Ovary (tissue), 9 donors: Measurements from ENCODE around the gene MOB3A. TPM values are rescaled to one million over a fixed set of nuclear protein-coding genes. Genes with fewer than 3 reads are reported as not detected.

ENCODE experiments used
- DNase-seq, 5 donors: peaks; one replicate each; pipeline ENCODE4 v3.0.0-alpha.2; 2019 to 2020
- H3K27ac ChIP-seq, 2 donors: fragments of 200-600 bp; one replicate each; pipeline versions ENCODE4 v1.5.1 to v1.8.0; 2019 to 2022
- H3K27me3 ChIP-seq: fragments of 200-600 bp; one replicate; pipeline ENCODE4 v1.8.0; 2022
- H3K36me3 ChIP-seq: fragments of 200-600 bp; sonication (generic); one replicate; pipeline ENCODE4 v1.5.1; 2019
- H3K4me1 ChIP-seq: one replicate; pipeline ENCODE4 v1.8.1; 2013; ENCODE audit warnings: mild to moderate bottlenecking, moderate library complexity; ENCODE audit not compliant: insufficient read depth
- H3K4me3 ChIP-seq: fragments of 200-600 bp; sonication (generic); one replicate; pipeline ENCODE4 v1.5.1; 2017
- H3K9me3 ChIP-seq, 2 donors: fragments of 200-600 bp in 1 of 2; sonication (generic) in 1 of 2; one replicate each; pipeline versions ENCODE4 v1.5.1 to v1.8.1; 2013 to 2019; ENCODE audit warnings: mild to moderate bottlenecking in 1 of 2, moderate library complexity in 1 of 2
- CTCF ChIP-seq, 3 donors: fragments of 450-650 bp in 2 of 3; fragments of 200-600 bp in 1 of 3; IDR thresholded peaks; one replicate each; pipeline versions ENCODE4 v1.5.1 to v1.8.0; 2016 to 2022; ENCODE audit warnings: antibody characterized with exemption in 3 of 3, mild to moderate bottlenecking in 1 of 3
- EP300 ChIP-seq: sonication (generic); formaldehyde crosslinking; IDR thresholded peaks from one replicate; pipeline ENCODE4 v1.6.1; 2017; ENCODE audit warnings: antibody characterized with exemption
- POLR2A ChIP-seq: fragments of 450-650 bp; IDR thresholded peaks from one replicate; pipeline ENCODE4 v1.6.1; 2017; ENCODE audit warnings: antibody characterized with exemption, mild to moderate bottlenecking, moderate library complexity
- WGBS, 3 donors: extraction: QIAGEN DNeasy Blood & Tissue Kit in 1 of 3; methylation state at CpG; one replicate each; pipeline versions ENCODE4 v1.1.5 to v1.1.7; 2013 to 2017; 5-methylcytosine and 5-hydroxymethylcytosine counted together
- intact Hi-C, 4 donors: fragments of 100-400 bp; cut with DNase I; formaldehyde crosslinking; loops; one replicate each; pipeline versions ENCODE4 v1.11.0 to v1.15.1; 2022 to 2023
- polyA plus RNA-seq, 2 donors: library from polyadenylated mRNA; stranded (reverse); fragments of 200-250 nt in 1 of 2; fragments of 350-450 nt in 1 of 2; fragmentation: Illumina TruSeq in 1 of 2; extraction: RNeasy Lipid Tissue Mini Kit (QIAGEN cat#74804) in 1 of 2; gene quantifications; one replicate each; pipeline ENCODE4 v1.2.3, GENCODE V29; 2013 to 2014
- total RNA-seq, 7 donors: library from RNA; depleted of rRNA in 2 of 7; stranded (reverse); fragments of >200 nt in 2 of 7; fragmentation: NEBNext Ultra II Directional in 3 of 7; extraction: Animal tissue kit (Norgen Biotek cat#: 25700) in 3 of 7; gene quantifications; one replicate each; pipeline versions ENCODE4 v1.1.0 to v1.2.4, GENCODE V29; 2016 to 2023
- donor health status: DM: no; HTN: no; CAD: no; lungs with moderate emphysema.
- donor health status: DM: no; HTN: no; CAD: no.
- donor health status: Bipolar disorder and iron deficiency.
- donor health status: DM: yes; HTN: yes; CAD: no.
- donor health status: DM: no; HTN: no; CAD: no.
- donor health status: DM: yes; HTN: yes; CAD: no.

The MOB3A gene
- total and polyA plus RNA-seq, 9 donors, result 16.6 to 61.5 (median 44.1) TPM

- H3K27me3 ChIP-seq, result no peaks in the 10 kb centered on the region
- peak overlapping the region in 1 of 2 donors; percentile 93 for H3K27ac ChIP-seq
- no peak for TF ChIP-seq POLR2A
- TF ChIP-seq EP300, result no peak
- no peak for TF ChIP-seq CTCF (IDR thresholded peaks at IDR 0.05)
- DNase-seq, result peak; percentile 36 to 57 (median 53)
- no peaks in the 10 kb centered on the region for H3K9me3 ChIP-seq
- 72 to 80% (median 80%) methylated on average over 20 of the region's 20 CpGs for WGBS, 3 donors
- H3K4me1 ChIP-seq, result peaks cover 17% of the 10 kb centered on the region
- intact Hi-C loops, result loop anchor here in 1 of 4 donors (10.0 kb wide), 1 partner anchor 795 kb away; the partner anchor contains the start of genes ATP5F1D and MIDN
- H3K36me3 ChIP-seq, result no peaks in the 10 kb centered on the region
- H3K4me3 ChIP-seq, result no peak overlapping the region
These were observed 56.0 kb downstream of the MOB3A start for GRCh38 chr19:2039959-2040646.

- no peaks in the 10 kb centered on the region for H3K27me3 ChIP-seq
- peaks cover 17% of the 10 kb centered on the region for H3K4me1 ChIP-seq
- H3K27ac ChIP-seq, result peak overlapping the region; percentile 35 to 93
- DNase-seq, result peak; percentile 33 to 63 (median 55)
- WGBS, 3 donors, result 56 to 64% (median 63%) methylated on average over 30 of the region's 30 CpGs
- H3K36me3 ChIP-seq, result no peaks in the 10 kb centered on the region
- H3K9me3 ChIP-seq, result no peaks in the 10 kb centered on the region
- H3K4me3 ChIP-seq, result no peak overlapping the region
- TF ChIP-seq CTCF (IDR thresholded peaks at IDR 0.05) (no peak), POLR2A (no peak), EP300 (no peak)
- intact Hi-C loops, result no loop called here
These were observed 56.8 kb downstream of the MOB3A start for GRCh38 chr19:2039089-2039958.

GRCh38 chr19:2038284-2039088 lies 57.6 kb downstream of the MOB3A start:
- no peaks in the 10 kb centered on the region for H3K36me3 ChIP-seq
- peak overlapping the region; percentile 9 to 93 for H3K27ac ChIP-seq
- no peak overlapping the region for H3K4me3 ChIP-seq
- TF ChIP-seq EP300, result no peak
- TF ChIP-seq POLR2A, result no peak
- no peak for TF ChIP-seq CTCF (IDR thresholded peaks at IDR 0.05)
- no peaks in the 10 kb centered on the region for H3K9me3 ChIP-seq
- peaks cover 17% of the 10 kb centered on the region for H3K4me1 ChIP-seq
- 38 to 61% (median 45%) methylated on average over 42 to 44 of the region's 44 CpGs for WGBS, 3 donors
- no peaks in the 10 kb centered on the region for H3K27me3 ChIP-seq
- DNase-seq, result peak; percentile 17 to 68 (median 60)
- intact Hi-C loops, result no loop called here

- Histone ChIP-seq H3K27ac (peak overlapping the region in 1 of 2 donors; percentile 93), H3K4me3 (no peak overlapping the region), H3K4me1 (peaks cover 12% of the 10 kb centered on the region), H3K9me3 (no peaks in the 10 kb centered on the region), H3K36me3 (no peaks in the 10 kb centered on the region), H3K27me3 (no peaks in the 10 kb centered on the region)
- peak; percentile 37 to 61 (median 49) for DNase-seq
- TF ChIP-seq CTCF (IDR thresholded peaks at IDR 0.05) (no peak), POLR2A (no peak), EP300 (no peak)
- WGBS, 3 donors, result 48 to 60% (median 50%) methylated on average over 24 of the region's 24 CpGs
- intact Hi-C loops, result no loop called here
These were observed 58.4 kb downstream of the MOB3A start for GRCh38 chr19:2037651-2038255.
